Stimulated activated CD4-positive, alpha-beta T cell treated with anti-CD3 and anti-CD28 coated beads, Interleukin-4, amount 100 ng/mL, for 4 hours (primary cell): ENCODE data around the gene GRK6.

Experiments used
- DNase-seq, 2 experiments: peaks; one replicate each; pipeline ENCODE4 v3.0.0-alpha.2; 2020

The GRK6 gene

GRCh38 chr5:177455036-177455660 lies 28.7 kb downstream of the GRK6 start:
- DNase-seq = peak; percentile 90 to 93

- peak; percentile 89 to 98 for DNase-seq
These were observed 29.4 kb downstream of the GRK6 start for GRCh38 chr5:177455661-177456590.

- no peak for DNase-seq
These were observed 30.1 kb downstream of the GRK6 start for GRCh38 chr5:177456591-177456964.

- peak in 1 of 2 experiments; percentile 22 for DNase-seq
These were observed 30.7 kb downstream of the GRK6 start for GRCh38 chr5:177456976-177457851.

- no peak for DNase-seq
These were observed 31.6 kb downstream of the GRK6 start for GRCh38 chr5:177457852-177458681.

- no peak for DNase-seq
These were observed 32.5 kb downstream of the GRK6 start for GRCh38 chr5:177458912-177459350.

- no peak for DNase-seq
These were observed 32.9 kb downstream of the GRK6 start for GRCh38 chr5:177459357-177459756.

DNA sequence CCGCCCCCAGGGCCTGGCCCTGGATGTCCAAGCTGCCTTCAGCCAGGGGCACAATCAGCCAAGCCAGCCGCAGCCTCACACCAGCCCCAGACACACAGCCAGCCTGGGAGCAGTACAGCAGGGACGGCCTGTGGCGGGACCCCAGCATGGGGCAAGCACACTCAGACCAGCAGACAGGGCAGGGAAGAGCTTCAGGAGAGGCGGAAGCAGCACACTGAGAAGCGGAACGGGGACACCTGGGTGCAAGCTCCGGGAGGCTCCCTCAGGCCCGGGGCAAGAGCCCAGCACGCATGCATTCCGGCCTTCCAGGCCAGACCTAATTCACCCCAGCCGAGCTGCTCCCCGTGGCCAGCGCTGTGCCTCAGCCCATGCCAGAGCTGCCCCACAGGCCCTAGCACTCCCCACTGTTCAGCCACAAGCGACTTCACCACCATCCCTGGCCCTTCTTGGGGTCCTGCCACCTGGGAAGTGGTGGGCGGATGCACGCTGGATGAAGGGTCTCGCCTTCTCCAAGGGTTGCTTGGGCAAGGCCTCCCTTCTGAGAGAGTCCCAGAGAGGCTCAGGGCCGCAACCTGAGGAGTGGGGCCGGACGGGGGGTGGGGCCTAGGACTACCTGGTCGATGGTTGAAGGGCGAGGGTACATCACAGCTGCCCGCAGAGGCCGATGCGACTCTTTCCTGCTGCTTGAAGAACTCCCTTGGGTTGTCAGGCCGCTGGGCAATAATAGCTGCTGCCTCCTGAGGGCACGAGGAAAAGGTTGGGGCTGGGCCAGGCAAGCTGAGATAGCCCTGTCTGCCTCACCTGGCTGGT lies 33.5 kb downstream of the GRK6 start:
- no peak for DNase-seq

DNA sequence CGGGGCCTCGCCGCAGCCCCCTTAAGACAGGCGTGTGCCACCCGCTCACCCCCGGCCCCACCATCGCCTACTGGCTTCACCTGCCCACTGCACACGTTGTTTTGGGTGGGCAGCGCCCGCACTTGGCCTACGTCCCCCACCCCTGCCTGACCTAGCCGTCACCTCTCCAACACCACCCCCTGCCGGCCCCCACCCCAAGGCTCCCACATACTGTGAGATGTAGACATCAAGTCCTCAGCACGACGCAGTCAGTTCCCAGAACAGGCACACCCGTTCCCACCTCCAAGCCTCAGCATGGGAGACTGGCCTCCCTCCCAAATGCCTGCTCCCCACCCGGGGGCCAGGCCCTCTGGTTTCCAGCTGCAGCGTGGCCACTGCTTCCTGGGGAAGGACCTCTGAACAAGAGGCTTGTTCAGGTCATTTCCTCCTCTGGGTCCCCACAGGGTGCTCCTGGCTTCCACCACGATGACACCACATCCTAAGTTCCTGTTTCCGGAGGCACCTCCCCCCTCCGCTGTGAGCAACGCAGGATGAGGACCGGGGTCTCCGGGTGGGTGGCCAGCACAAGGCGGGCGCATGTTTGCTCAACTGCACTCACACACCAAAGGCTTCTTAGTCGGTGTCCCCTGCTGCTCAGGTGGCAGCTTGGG lies 35.7 kb downstream of the GRK6 start:
- DNase-seq = no peak

DNA sequence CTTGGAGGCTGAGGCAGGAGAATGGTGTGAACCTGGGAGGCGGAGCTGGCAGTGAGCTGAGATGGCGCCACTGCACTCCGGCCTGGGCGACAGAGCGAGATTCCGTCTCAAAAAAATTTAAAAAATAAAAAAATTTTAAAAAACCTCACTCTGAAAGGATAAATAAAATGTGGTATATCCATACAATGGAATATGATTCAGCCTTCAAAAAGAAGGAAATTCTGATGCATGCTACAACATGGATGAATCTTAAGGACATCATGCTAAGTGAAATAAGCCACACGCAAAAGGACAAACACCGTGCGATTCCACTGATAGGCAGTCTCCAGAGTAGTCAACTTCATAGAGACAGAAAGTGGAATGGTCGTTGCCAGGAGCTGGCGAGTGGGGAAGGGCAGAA lies 38.6 kb downstream of the GRK6 start:
- no peak for DNase-seq

- no peak for DNase-seq
These were observed 40.4 kb downstream of the GRK6 start for GRCh38 chr5:177466861-177467260.

GRCh38 chr5:177467436-177467835 lies 41.0 kb downstream of the GRK6 start:
- DNase-seq = no peak

- DNase-seq = no peak
These were observed 41.8 kb downstream of the GRK6 start for GRCh38 chr5:177468329-177468684.

DNA sequence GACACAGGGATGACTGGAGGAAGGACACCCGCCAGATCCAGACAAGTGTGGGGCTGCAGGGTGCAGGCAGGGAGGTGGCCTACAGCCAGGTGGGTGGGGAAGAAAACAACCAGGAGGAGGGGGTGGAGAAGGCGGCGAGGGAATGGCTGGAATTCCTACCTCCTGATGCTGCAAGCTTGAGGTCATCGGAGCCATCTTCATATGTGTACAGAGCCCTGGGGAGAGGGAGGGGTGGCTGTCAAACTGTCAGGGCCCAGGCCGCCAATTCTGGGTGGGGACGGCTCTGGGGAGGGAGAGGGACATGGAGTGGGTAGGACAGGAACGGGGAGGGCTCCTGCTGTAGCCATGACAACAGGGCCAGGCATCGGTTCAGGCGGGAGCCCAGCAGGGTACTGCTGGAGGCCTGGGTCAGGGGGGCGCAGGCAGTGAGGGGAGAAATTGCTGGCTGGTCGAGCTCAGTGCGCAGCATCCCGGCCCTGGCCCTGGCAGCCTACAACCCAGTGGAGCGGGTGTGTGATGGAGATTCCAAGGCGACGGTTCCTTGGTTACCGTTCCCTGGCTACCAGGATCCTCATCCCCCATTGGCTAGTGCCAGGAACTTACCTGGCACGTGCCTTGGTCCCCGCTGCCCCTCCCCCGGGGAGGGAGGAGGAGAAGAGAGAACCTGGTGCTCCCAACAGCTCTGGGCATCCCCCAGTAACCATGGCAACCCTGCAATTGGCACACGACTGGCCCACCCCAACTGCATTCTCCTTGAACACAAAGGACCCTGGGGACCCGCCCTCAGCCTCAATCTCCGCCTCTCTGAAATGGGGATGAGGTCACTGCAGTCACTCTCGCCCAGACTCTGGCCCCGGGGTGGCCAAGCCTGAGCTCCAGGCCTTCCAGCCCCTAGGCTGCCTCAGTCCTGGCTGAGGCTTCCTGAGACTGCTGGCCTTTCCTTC lies 42.5 kb downstream of the GRK6 start:
- no peak for DNase-seq

GRCh38 chr5:177469750-177470525 lies 43.5 kb downstream of the GRK6 start:
- no peak for DNase-seq

DNA sequence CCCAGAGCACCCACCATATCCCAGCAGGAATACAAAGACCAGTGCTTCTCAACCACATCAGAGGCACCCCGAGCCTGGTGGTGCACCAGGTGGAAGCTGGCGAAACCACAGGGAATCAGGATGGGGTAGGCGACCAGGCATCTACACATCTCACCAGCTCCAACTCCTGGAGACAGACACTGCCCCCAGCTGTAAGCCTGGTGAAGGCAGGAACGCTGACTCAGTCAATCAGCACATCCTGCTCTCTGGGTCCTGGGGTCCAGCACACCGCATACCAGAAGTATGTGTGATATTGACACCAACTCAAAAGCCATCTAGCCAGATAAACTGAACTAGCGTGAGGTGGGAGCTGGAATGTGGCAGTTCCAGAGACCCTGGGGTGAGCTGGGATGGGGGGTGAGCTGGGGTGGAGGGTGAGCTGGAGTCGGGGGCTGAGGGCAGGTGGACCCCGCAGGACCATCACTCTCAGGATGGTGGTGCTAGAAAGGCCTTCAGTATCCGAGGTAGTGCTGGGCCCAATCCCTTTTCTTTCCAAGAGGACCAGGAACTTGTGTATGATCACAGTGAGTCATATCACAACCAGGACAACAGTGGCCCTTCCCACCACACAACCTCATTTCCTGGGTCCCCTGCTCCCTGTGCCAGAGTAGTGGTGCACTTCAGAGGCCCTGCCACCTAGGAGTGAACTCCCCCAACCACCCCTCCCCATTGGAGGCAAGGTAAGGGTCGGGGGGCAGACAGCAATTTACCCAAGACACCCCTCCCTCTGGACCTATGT lies 44.5 kb downstream of the GRK6 start:
- DNase-seq = no peak

DNA sequence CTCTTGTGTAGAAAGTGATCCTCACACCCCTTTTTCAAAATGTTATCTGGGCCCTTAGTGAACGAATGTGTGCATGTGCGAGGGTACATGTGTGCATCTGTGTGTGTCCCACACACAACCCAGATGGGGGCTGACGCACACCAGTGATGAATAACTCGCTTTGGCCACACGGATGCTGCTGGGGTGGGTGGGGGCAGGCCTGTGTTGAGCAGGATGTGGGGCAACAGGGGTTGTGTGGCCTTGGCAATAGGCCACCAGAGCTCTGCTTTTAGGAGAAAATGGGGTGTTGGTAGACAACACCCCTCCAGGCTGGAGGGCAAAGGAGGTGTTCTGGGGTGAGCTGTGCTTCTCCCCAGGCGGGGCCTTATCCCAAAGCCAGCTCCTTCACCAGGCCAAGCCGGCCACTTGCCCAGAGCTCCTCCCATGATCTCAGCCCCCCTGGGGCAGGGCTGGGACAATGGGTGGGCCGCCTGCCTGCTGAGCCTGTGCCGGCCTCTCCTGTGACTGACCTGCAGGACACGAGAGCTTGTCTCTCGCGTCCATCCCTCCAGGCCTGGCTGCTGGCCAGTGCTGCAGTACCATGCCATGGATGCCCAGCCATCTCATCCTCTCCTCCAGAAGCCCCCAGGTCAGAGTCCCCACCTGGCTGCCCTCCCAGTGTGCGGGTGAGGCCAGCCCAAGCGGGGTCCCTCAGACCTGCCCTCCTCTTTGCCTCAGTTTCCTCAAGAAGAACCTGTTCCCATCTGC lies 45.3 kb downstream of the GRK6 start:
- DNase-seq = no peak
